ENCODE results near the gene PLEKHG2. TPM values are rescaled to one million over a fixed set of nuclear protein-coding genes. Genes with fewer than 3 reads are reported as not detected.

PLEKHG2 gene
- 13.4 and 22.7 TPM in 2 replicates for total RNA-seq

GRCh38 chr19:39412100-39412866 is at the start of gene PLEKHG2:
Gene PLEKHG2 (plus strand): TSS chr19:39412669. CDS start chr19:39414087, 1,418 bp downstream.

DNA sequence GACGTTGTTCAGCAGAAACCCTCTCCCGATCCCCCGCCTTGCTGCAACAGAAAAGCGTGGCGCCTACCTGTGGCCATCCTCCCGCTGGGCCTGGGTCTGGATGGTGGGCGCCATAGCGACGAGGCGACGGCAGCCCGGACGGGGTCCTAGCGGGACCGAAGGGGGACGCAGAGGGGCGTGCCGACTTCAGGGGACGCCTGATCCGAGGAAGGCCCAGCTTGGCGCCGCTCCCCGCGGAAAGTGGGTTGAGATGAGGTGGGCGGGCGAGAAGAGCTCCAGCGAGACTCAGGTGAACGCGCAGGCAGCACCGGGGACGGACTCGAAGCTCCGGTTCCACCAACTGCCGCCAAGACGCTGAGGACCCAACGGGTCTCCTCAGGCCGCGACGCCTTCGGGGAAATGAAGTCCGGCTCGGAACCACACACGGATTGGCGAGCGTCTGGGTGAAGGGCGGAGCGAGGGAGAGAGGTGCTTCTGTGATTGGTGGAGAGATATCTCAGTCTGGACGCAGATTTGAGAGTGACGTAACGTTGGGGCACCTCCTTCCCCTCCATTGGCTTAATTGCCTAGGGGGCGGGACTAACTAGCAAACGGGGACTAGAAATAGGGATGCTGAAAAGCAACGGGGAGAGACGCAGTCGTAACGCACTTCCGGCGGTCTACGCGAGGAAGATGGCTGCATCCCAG is 21.6 kb upstream of the PLEKHG2 start, which contains the start of the genes MED29 and PAF1:
MED29 (plus strand) TSS at position 628 of the 687 bp plus-strand sequence; CDS start at position 673, 45 bp downstream.
PAF1 (minus strand) TSS at position 356 of the 687 bp plus-strand sequence; CDS start at position 114, 242 bp downstream.

DNA sequence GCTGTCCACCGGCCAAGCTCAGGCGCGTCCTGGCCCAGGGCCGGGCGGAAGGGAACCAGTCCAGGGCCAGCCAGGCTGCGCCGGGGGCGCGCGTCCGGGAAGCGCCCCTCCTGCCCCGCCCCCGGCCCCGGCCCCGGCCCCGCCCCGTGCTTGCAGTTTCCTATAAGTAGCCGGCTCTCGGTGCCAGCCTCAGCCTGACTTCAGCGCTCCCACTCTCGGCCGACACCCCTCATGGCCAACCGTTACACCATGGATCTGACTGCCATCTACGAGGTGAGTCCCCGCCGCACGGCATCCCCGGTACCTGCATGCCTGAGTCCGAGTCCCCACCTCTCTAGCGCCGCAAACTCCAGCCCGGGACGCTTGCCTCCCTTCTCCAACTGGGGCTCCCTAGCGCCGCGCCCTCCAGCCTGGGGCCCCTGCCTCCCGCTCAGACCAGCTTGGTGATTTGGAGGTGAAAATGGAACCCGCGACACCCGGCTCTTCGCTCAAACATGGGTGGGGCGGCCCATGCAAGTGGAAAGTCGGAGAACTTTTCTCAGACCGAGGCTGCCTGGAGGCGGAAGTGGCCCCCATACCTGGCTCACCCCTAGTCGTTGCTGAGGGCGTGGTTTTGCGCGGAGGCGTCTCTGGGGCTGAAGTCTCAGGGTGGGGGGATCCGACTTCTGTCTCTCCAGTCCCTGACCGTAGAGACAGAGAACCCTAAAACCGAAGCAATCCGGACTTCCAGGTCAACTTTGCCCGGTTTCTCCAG is 5.6 kb upstream of the PLEKHG2 start, which contains the start of gene ZFP36:
ZFP36 (plus strand) TSS at position 192 of the 754 bp plus-strand sequence; CDS start at position 250, 58 bp downstream.

GRCh38 chr19:39435499-39436349 is 23.3 kb downstream of the PLEKHG2 start, which contains the start of gene RPS16:
Gene RPS16 (minus strand): TSS chr19:39435949. CDS start chr19:39435895, 54 bp downstream.

DNA sequence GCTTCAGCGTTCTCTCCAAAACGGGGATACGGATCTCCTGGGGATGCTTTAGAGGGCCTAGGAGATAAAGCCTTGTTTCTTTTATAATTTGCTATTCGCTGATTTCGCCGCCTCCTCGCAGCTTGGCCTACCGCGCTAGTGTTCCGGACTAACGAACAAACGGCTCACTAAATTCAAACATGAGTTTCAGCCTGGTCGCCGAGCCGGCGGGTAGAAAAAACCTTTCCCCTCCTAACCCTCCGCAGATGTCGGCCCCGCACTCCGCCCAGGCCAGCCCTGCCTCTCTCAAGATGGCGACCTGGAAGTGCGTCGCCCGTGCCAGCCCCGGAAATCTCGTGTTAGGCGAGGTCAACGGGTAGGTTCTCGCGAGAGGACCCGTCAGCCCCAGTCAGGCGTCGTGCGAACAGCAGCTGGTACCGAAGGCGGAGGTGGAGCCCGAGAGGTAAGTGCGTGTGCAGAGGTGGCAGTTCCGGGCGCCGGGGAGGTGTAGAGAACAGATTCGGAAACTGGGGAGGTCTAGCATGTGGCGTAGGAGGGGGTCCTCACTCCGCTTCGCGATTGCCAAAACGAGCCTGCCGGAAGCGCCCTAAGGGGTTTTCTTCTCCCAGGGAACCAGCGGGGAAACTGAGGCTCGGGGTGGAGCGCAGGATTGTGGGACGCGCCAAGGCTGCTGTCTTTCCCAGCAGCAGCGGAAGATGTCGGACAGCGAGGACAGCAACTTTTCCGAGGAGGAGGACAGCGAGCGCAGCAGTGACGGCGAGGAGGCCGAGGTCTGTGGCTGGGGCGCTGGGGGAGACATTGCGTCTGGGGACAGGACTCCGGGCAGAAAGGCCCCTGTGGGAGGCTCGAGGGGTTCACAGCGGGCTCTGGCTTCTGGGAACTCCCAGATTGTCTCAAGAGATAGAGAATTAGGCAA is 33.0 kb downstream of the PLEKHG2 start, which contains the start of gene SUPT5H:
SUPT5H (plus strand) TSS at position 387 of the 916 bp plus-strand sequence; CDS start at position 696, 309 bp downstream.

Other genes with a start within 250 kb of the PLEKHG2 start
- gene NCCRP1, start 215.7 kb upstream of the PLEKHG2 start, total RNA-seq: not detected in 2 replicates
- gene SYCN, start 208.4 kb upstream of the PLEKHG2 start, total RNA-seq: not detected in 2 replicates
- gene IFNL3, start 167.7 kb upstream of the PLEKHG2 start, total RNA-seq: not detected in 2 replicates
- 0.09 TPM in 1 of 2 replicates, not detected in the other for gene IFNL4, start 163.8 kb upstream of the PLEKHG2 start, total RNA-seq
- not detected in 2 replicates for gene IFNL2, start 144.3 kb upstream of the PLEKHG2 start, total RNA-seq
- gene IFNL1, start 116.3 kb upstream of the PLEKHG2 start, total RNA-seq: not detected in 2 replicates
- gene LRFN1, start 91.8 kb upstream of the PLEKHG2 start, total RNA-seq: 0.51 and 0.59 TPM in 2 replicates
- not detected in 2 replicates for gene GMFG, start 76.6 kb upstream of the PLEKHG2 start, total RNA-seq
- gene SAMD4B, start 70.2 kb upstream of the PLEKHG2 start, total RNA-seq: 56.7 and 100 TPM in 2 replicates
- 20.6 and 24.1 TPM in 2 replicates for gene PAF1, start 21.6 kb upstream of the PLEKHG2 start, total RNA-seq
- gene MED29, start 21.3 kb upstream of the PLEKHG2 start, total RNA-seq: 15.1 and 19.5 TPM in 2 replicates
- gene ZFP36, start 5.8 kb upstream of the PLEKHG2 start, total RNA-seq: 0.59 and 1.2 TPM in 2 replicates
- 22.9 and 43.7 TPM in 2 replicates for gene RPS16, start 23.3 kb downstream of the PLEKHG2 start, total RNA-seq
- gene SUPT5H, start 32.9 kb downstream of the PLEKHG2 start, total RNA-seq: 71.0 and 92.6 TPM in 2 replicates
- 43.9 and 64.5 TPM in 2 replicates for gene TIMM50, start 68.2 kb downstream of the PLEKHG2 start, total RNA-seq
- gene DLL3, start 86.3 kb downstream of the PLEKHG2 start, total RNA-seq: under 0.01 and 0.32 TPM in 2 replicates
- gene SELENOV, start 102.5 kb downstream of the PLEKHG2 start, total RNA-seq: not detected in 2 replicates
- 1.9 and 3.6 TPM in 2 replicates for gene EID2B, start 120.2 kb downstream of the PLEKHG2 start, total RNA-seq
- gene EID2, start 127.5 kb downstream of the PLEKHG2 start, total RNA-seq: 8.2 and 9.8 TPM in 2 replicates
- gene LGALS13, start 189.9 kb downstream of the PLEKHG2 start, total RNA-seq: not detected in 2 replicates
- not detected in 2 replicates for gene LGALS16, start 243.2 kb downstream of the PLEKHG2 start, total RNA-seq